ENCODE data around the gene TPM2. TPM values are rescaled to one million over a fixed set of nuclear protein-coding genes. Genes with fewer than 3 reads are reported as not detected.
A peak's percentile ranks its signal among the peaks of the same experiment; 100 is the strongest.

TPM2 gene
- total RNA-seq, 1 donor from 2014 or later = 18.1 TPM

DNA sequence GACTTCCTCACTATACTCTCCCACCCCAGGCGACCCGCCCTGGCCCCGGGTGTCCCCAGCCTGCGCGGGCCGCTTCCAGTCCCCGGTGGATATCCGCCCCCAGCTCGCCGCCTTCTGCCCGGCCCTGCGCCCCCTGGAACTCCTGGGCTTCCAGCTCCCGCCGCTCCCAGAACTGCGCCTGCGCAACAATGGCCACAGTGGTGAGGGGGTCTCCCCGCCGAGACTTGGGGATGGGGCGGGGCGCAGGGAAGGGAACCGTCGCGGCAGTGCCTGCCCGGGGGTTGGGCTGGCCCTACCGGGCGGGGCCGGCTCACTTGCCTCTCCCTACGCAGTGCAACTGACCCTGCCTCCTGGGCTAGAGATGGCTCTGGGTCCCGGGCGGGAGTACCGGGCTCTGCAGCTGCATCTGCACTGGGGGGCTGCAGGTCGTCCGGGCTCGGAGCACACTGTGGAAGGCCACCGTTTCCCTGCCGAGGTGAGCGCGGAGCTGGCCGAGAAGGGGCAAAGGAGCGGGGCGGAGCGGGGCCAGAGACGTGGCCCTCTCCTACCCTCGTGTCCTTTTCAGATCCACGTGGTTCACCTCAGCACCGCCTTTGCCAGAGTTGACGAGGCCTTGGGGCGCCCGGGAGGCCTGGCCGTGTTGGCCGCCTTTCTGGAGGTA lies 13.9 kb downstream of the TPM2 start:
- DNase-seq = no peak

DNA sequence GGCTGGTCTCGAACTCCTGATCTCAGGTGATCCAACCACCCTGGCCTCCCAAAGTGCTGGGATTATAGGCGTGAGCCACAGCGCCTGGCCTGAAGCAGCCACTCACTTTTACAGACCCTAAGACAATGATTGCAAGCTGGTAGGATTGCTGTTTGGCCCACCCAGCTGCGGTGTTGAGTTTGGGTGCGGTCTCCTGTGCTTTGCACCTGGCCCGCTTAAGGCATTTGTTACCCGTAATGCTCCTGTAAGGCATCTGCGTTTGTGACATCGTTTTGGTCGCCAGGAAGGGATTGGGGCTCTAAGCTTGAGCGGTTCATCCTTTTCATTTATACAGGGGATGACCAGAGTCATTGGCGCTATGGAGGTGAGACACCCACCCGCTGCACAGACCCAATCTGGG lies 14.5 kb downstream of the TPM2 start:
- DNase-seq = no peak

DNA sequence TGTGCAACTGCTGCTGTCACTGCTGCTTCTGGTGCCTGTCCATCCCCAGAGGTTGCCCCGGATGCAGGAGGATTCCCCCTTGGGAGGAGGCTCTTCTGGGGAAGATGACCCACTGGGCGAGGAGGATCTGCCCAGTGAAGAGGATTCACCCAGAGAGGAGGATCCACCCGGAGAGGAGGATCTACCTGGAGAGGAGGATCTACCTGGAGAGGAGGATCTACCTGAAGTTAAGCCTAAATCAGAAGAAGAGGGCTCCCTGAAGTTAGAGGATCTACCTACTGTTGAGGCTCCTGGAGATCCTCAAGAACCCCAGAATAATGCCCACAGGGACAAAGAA lies 15.7 kb downstream of the TPM2 start:
- no peak for DNase-seq

DNA sequence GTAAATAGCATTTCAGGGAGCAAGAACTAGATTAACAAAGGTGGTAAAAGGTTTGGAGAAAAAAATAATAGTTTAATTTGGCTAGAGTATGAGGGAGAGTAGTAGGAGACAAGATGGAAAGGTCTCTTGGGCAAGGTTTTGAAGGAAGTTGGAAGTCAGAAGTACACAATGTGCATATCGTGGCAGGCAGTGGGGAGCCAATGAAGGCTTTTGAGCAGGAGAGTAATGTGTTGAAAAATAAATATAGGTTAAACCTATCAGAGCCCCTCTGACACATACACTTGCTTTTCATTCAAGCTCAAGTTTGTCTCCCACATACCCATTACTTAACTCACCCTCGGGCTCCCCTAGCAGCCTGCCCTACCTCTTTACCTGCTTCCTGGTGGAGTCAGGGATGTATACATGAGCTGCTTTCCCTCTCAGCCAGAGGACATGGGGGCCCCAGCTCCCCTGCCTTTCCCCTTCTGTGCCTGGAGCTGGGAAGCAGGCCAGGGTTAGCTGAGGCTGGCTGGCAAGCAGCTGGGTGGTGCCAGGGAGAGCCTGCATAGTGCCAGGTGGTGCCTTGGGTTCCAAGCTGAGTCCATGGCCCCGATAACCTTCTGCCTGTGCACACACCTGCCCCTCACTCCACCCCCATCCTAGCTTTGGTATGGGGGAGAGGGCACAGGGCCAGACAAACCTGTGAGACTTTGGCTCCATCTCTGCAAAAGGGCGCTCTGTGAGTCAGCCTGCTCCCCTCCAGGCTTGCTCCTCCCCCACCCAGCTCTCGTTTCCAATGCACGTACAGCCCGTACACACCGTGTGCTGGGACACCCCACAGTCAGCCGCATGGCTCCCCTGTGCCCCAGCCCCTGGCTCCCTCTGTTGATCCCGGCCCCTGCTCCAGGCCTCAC lies 16.3 kb downstream of the TPM2 start, which contains the start of gene CA9:
CA9 (plus strand) TSS at position 797 of the 893 bp plus-strand sequence; CDS start at position 829, 32 bp downstream.
- no peak for DNase-seq

DNA sequence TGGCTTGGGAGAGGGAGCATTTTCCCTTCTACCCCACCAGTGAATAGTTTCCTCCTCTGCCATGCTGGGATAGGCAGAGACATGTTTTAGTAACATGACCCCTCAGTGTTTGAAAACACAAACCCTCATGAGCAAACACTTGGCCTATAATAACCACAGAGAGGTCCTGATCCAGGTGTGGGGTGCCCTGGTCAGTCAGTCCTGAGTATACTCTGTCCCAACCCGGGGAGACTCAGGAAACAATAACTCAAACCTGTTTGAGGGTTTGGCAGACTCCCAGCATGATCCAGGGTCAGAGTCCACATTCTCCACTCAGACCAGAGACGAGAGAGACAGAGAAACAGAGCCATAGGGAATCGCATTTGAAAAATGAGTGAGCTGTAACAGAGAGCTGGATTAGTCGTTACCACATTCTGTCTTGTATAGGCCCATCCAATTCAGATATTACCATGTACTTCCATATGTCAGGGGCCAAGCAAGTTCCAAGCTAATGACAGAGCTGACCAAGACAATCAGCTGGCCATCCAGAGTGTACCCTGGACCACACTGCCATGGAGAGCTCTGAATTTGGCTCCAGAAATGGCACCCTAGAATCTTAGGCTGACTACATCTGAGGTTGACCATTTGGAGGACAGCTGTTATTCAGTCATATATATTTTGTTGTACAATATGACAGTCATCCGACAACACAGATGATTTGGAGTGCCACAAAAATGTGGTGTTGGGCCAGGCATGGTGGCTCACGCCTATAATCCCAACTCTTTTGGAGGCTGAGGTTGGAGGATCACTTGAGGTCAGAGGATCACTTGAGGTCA lies 20.2 kb downstream of the TPM2 start:
- DNase-seq = no peak

DNA sequence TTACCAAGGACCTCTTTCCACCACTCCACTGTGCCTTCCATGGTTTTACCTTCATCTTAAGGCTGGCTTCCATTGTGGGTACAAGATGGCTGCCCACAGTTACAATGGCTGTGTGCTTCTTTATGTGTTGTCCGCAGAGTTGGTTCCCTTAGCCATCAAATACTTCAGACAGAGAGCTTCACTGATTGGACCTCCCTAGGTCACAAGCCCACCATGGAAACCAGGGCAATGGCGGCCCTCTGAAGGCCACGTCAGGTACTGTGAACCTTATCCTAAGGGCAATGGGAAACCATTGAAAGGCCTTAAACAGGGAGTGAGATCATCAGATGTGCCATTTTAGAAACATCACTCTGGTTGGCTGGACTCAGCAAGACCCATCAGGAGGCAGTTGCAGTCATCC lies 21.8 kb downstream of the TPM2 start:
- no peak for DNase-seq

DNA sequence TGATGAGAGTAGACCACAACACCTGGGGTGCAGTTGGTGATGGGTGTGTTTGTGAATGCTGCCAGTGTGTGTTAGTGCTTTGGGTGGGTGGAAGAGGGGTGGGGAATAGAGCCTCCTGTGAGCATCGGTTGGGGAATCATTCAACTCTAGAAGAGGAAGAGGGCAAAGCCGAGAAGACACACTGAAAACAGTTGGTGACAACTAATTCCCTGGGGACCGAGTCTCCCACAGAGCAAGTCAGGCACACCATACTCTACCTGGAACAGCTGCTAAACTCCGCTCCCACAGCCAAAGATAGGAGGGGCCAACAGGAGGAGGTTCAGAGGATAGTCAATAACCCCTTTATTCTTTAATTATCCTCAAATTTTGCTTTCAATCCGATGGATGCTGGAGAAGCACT lies 23.2 kb downstream of the TPM2 start:
- DNase-seq = no peak

DNA sequence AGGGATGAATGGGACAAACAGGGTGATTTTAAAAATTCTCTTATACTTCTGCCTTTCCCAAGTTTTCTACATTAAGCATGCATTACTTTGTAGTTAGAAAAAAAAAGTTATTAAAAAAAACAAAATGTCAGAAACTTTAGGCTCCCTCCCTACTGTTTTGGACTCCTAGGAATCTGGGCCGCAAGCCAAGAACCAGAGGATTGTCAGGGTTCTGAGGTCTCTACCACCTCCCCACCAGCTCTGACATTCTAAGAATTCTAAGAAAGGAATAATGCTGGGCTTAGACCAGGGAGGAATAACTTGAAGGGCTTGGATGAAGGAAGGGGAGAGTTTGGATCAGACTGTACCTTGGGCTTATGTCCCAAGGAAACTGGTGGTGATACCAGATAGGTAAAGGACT lies 23.7 kb downstream of the TPM2 start:
- no peak for DNase-seq

DNA sequence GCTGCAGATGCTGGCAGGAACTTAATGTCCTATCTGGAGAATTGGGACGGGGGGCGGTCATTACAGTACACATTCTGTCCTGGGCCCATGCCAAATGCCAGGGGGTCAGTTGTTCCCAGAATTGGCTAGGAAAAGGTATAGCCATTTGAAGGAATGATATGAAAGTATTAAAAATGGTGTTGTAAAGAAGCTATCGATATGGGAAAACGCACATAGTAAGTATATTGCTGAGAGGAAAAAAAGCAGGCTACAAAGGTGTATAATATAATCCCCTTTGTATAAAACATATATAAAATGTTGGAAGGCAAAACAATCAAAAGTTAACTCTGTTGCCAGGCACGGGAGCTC lies 24.3 kb downstream of the TPM2 start:
- no peak for DNase-seq

DNA sequence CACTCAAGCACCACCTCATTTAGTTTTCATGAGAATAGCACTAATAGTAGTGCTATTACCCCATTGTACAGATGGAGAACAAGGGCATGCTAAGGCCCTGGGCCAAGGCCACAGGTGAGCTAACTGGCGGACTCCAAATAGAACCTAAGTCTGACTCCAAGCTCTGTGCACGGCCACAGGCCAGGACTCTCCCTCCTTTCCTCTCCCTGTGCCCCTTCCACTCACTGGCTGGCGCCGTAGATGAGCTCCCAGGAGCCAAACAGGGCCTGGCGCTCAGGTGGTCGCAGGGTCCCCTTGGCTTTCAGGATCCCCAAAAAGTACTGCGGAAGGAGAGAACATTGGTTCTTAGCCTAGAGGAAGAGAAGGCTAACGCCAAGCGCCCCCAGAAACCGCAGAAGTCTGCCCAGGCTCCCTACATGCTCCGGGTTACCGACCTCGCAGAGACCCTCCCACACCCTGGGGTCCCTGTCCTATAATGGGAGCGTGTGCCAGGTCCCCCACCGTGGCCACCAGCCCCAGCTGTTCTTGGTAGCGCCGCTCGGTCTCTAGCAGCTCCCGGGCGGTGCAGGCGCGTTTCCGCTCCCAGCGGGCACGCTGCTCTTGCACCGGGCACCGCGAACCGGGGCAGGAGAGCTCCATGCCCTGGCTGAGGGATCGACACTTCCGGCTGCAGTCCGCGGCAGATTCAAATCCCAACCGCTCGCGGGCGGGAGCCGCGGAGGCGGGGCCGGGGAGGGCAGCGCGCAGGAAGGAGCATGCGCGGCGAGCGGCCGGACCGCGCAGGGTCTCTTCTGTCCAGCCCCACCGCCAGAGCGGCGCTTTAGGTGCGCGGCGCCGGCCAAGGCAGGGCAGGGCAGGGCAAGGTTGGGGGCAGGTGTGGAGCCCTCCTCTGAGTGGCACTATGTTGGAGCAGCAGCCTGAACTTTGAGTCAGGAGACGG lies 24.9 kb downstream of the TPM2 start, which contains the start of gene ARHGEF39:
ARHGEF39 (minus strand) TSS at position 665 of the 940 bp plus-strand sequence; CDS start at position 639, 26 bp downstream.
- peak; percentile 64 for DNase-seq

DNA sequence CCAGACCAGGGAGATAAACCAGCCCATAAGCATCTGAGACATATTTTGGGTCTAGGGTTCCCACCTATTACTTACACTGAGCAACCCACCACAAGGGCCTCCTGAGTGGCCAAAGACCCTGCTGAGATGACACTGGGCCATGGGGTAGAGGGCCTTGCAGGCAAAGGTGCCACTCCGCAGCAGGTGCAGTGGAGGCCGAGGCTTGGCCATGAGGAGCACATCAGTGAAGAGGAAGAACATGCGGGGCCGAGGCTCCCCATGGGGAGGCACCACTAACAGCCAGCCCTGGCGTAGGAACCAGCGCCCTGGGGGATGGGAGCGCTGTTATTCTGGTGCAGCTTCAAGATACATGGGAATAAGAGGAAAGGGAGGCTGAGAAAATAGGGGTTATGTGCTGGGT lies 27.3 kb downstream of the TPM2 start:
- DNase-seq = no peak

DNA sequence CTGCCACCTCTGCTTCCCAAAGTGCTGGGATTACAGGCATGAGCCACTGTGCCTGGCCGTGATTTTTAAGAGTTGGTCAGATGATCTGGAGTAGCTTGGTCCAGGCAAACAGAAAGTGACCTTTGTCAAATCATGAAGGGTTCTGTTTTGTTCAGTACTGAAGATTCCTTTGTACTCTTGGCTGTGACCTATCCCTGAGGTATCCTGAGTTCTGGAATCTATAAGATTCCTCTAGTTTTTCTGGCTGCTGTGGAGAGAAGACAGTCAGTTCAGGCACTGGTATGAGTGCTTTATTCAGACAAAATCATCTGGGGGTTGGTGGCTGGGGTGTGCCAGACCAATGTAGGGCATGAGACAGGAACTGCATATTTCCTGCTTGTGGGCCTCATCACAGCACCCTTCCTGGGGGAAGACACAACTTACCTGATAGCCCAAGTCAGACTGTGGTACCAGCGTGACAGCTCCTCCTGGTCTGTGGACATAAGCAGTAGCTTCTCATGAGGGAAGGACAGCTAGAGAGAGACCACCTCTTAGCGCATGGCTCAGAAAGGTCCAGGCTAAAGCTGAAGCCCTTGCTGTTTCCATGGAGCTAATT lies 27.9 kb downstream of the TPM2 start:
- no peak for DNase-seq

DNA sequence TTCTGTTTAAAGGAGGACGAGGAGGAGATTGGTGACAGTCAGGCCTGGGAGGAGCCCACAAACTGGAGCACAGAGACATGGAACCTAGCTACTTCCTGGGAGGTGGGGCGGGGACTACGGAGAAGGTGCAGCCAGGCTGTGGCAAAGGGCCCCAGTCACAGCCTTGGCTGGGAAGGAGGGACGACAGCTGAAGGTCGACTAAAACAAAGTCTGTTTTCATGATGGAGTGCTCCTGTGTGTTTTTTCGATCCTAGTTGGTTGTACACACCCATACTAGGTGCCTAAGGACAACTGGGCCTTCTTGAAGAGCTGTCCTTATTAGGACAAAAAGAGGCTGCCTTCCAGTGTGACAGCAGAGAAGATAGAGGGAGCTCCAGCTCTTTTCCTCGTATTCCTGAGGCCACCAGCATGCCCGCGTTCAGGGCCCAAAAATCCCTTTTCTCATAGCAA lies 28.7 kb downstream of the TPM2 start:
- DNase-seq = no peak

DNA sequence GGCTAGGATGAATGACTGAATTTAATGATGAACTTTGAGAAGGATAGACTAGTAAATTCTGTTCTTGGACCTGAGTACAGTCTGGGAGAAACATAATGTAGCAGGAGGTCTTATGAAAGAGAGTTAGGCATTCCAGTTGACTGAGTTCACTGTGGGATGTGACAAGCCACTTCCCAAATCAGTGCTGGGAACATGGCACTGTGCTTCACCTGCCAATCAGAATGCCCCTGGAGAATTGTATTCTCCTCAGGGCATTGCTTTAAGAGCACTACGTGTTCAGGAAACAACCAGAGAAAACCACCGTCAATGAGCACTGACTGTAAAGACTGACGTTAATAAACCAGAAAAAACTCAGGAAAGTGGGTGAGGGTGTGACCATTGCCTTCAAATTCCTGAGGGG lies 30.4 kb downstream of the TPM2 start:
- no peak for DNase-seq

DNA sequence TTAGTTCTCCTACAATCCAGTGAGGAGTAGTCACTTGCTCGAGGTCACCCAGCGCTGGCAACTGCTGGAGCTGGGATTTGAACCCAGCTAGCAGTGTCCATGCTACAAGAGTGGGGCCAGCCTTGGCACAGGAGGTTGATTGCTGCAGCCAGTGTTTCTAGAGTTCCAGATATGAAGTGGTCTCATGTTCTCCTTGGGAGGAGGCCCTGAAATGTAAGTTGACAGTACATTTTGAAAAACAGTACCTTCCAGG lies 30.8 kb downstream of the TPM2 start:
- no peak for DNase-seq

DNA sequence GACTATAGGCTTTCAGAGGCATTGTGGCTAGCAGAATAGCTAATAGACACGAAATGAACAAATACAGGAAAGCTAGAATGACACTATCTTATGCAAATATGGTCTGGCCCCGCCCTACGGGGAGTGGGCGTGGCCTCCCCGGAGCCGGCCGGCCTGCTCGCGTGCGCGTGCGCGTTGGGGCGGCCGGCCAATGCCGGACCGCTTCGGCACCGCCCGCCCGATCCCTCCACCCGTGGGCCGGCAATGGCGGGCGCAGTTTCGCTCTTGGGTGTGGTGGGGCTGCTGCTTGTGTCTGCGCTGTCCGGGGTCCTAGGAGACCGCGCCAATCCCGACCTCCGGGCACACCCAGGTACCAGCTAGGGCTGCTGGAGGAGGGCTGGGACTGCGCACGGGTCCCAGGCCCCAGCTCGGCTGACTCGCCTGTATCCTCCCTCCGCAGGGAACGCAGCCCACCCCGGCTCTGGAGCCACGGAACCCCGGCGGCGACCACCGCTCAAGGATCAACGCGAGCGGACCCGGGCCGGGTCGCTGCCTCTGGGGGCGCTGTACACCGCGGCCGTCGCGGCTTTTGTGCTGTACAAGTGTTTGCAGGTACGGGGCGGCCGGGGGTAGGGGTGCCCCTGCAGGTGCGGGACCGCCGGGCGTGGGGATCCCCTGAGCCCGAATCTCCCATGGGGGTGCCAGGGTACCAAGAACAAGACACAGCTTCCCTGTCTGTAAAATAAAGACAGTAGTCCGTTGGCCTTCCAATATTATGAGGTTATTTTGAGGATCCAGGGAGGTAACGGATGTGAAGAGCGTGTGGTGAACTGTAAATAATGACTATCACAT lies 31.4 kb downstream of the TPM2 start, which contains the start of gene CCDC107:
CCDC107 (plus strand) TSS at position 156 of the 831 bp plus-strand sequence; CDS start at position 244, 88 bp downstream.
- DNase-seq = peak; percentile 72

DNA sequence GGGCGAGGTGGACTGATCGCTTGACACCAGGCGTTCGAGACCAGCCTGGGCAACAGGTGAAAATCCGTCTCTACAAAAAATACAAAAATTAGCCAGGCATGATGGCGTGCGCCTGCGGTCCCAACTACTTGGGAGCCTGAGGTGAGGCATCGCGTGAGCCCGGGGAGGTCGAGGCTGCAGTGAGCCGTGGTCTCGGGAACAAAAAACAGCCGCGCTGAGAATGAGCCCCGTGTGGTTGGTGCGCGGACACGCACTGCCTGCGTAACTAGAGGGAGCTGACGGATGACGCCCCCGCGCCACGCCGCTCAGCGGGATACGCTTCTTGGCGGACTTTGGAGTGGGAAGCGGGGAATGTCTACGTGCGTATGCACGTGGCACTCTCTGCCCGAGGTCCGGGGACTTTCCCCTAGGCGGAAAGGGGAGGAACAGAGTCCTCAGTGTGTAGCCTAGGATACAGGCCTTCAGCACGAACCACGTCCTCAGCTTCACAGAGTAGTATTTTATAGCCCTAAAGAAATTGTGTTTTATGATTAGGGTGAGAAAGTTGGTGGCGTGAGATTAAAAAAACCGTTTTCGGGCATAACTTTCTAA lies 32.1 kb downstream of the TPM2 start, which contains the start of gene RMRP:
RMRP (minus strand) TSS at position 474 of the 591 bp plus-strand sequence.
- DNase-seq = peak; percentile 97

DNA sequence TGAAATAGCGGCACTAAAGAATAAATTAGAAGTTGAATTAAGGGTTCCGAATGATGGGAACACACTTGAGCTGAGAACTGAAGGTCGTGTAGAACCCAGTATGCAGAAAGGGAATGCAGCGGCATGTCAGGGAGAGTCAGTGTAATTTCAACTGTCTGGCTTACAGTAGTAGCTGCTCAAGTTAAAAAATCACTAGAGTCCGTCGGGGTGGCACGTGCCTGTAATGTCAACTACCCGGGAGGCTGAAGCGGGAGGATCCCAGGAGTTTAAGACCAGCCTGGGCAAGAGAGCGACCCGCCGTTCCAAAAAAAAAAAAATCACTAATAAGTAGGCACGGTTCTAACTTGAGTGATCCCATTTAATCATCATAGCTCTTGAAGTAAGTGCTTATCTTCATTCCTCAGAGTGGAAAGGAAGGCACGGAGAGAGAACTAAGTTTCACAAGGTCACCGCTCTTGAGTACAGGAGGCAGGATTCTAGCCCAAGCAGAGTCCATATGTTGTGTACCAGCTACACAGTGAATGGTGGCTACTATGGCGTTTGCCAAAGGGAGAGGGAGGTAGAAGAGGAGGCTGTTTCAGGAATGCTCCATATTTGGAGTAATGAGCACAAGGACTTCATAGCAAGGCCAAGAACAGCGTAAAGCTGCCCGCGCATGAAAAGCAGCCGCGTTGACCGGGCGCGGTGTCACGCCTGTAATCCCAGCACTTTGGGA lies 32.7 kb downstream of the TPM2 start:
- DNase-seq = no peak

DNA sequence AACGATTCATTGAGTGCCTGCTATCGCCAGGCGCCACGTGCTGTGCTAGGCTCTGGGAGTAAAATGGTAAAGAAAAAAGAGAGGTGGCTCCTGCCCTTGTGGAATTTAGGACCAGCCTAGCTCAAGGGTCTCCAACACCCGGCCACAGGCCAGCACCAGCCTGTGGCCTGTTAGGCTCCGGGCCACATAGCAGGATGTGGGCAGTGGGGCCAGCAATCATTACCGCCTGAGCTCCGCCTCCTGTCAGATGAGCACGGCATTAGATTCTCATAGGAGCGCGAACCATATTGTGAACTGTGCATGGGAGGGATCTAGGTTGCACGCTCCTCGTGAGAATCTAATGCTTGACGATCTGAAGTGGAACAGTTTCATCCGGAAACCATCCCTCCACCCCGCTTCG lies 33.4 kb downstream of the TPM2 start:
- DNase-seq = no peak
